Measurements from ENCODE around the gene ZEB1.
A peak's percentile ranks its signal among the peaks of the same experiment; 100 is the strongest.
"Not testable (repeated sequence)": the region's sequence is repeated elsewhere in the genome, so short reads cannot be mapped to it uniquely, and the experiment has no call there.

The ZEB1 gene

GRCh38 chr10:31549896-31550295, 230.9 kb downstream of the ZEB1 start:
- Histone ChIP-seq H3K27me3 (replicated peaks; ENCODE audit: control insufficient read depth, insufficient read depth, low read length) (no peaks in the 10 kb centered on the region), H3K36me3 (ENCODE audit: control insufficient read depth, insufficient read depth, low read length, severe bottlenecking) (no peaks in the 10 kb centered on the region), H3K4me1 (ENCODE audit: control insufficient read depth, insufficient read depth, low read length) (peaks cover 16% of the 10 kb centered on the region), H3K9me3 (ENCODE audit: control insufficient read depth, low read length) (peaks cover 3% of the 10 kb centered on the region), H3K9ac (ENCODE audit: low read length) (no peak overlapping the region), H3K4me3 (ENCODE audit: low read length) (no peak overlapping the region)
- DNase-seq (ENCODE audit: low read depth): peak; percentile 57

- DNase-seq (ENCODE audit: low read depth): peak; percentile 13
- no peak overlapping the region for H3K9ac ChIP-seq (ENCODE audit: low read length)
- H3K36me3 ChIP-seq (ENCODE audit: control insufficient read depth, insufficient read depth, low read length, severe bottlenecking): no peaks in the 10 kb centered on the region
- H3K9me3 ChIP-seq (ENCODE audit: control insufficient read depth, low read length): peaks cover 34% of the 10 kb centered on the region
- no peak overlapping the region for H3K4me3 ChIP-seq (ENCODE audit: low read length)
- H3K27me3 ChIP-seq (replicated peaks; ENCODE audit: control insufficient read depth, insufficient read depth, low read length): no peaks in the 10 kb centered on the region
- peaks cover 14% of the 10 kb centered on the region for H3K4me1 ChIP-seq (ENCODE audit: control insufficient read depth, insufficient read depth, low read length)
Measured at GRCh38 chr10:31554556-31554955, 235.5 kb downstream of the ZEB1 start.

GRCh38 chr10:31557854-31558253, 238.8 kb downstream of the ZEB1 start:
- Histone ChIP-seq H3K4me3 (ENCODE audit: low read length) (no peak overlapping the region), H3K36me3 (ENCODE audit: control insufficient read depth, insufficient read depth, low read length, severe bottlenecking) (no peaks in the 10 kb centered on the region), H3K27me3 (replicated peaks; ENCODE audit: control insufficient read depth, insufficient read depth, low read length) (no peaks in the 10 kb centered on the region), H3K4me1 (ENCODE audit: control insufficient read depth, insufficient read depth, low read length) (peaks cover 4% of the 10 kb centered on the region), H3K9me3 (ENCODE audit: control insufficient read depth, low read length) (peaks cover 51% of the 10 kb centered on the region), H3K9ac (ENCODE audit: low read length) (no peak overlapping the region)
- DNase-seq (ENCODE audit: low read depth): no peak

- H3K9me3 ChIP-seq (ENCODE audit: control insufficient read depth, low read length); H3K9ac ChIP-seq (ENCODE audit: low read length); H3K27me3 ChIP-seq (replicated peaks; ENCODE audit: control insufficient read depth, insufficient read depth, low read length); H3K4me1 ChIP-seq (ENCODE audit: control insufficient read depth, insufficient read depth, low read length); H3K4me3 ChIP-seq (ENCODE audit: low read length); H3K36me3 ChIP-seq (ENCODE audit: control insufficient read depth, insufficient read depth, low read length, severe bottlenecking); DNase-seq (ENCODE audit: low read depth): not testable (repeated sequence)
Measured at GRCh38 chr10:31568252-31568861, 249.3 kb downstream of the ZEB1 start.

GRCh38 chr10:31574577-31574976, 255.6 kb downstream of the ZEB1 start:
- DNase-seq (ENCODE audit: low read depth): no peak
- Histone ChIP-seq H3K4me3 (ENCODE audit: low read length) (no peak overlapping the region), H3K9ac (ENCODE audit: low read length) (no peak overlapping the region), H3K36me3 (ENCODE audit: control insufficient read depth, insufficient read depth, low read length, severe bottlenecking) (no peaks in the 10 kb centered on the region), H3K27me3 (replicated peaks; ENCODE audit: control insufficient read depth, insufficient read depth, low read length) (no peaks in the 10 kb centered on the region), H3K9me3 (ENCODE audit: control insufficient read depth, low read length) (peaks cover 15% of the 10 kb centered on the region), H3K4me1 (ENCODE audit: control insufficient read depth, insufficient read depth, low read length) (peaks cover 5% of the 10 kb centered on the region)

GRCh38 chr10:31578181-31578852, 259.3 kb downstream of the ZEB1 start:
- H3K36me3 ChIP-seq (ENCODE audit: control insufficient read depth, insufficient read depth, low read length, severe bottlenecking): no peaks in the 10 kb centered on the region
- DNase-seq (ENCODE audit: low read depth): no peak
- no peaks in the 10 kb centered on the region for H3K27me3 ChIP-seq (replicated peaks; ENCODE audit: control insufficient read depth, insufficient read depth, low read length)
- H3K9ac ChIP-seq (ENCODE audit: low read length): no peak overlapping the region
- H3K4me3 ChIP-seq (ENCODE audit: low read length): no peak overlapping the region
- peaks cover 6% of the 10 kb centered on the region for H3K9me3 ChIP-seq (ENCODE audit: control insufficient read depth, low read length)
- H3K4me1 ChIP-seq (ENCODE audit: control insufficient read depth, insufficient read depth, low read length): peaks cover 9% of the 10 kb centered on the region

- H3K4me3 ChIP-seq (ENCODE audit: low read length): no peak overlapping the region
- DNase-seq (ENCODE audit: low read depth): no peak
- H3K9me3 ChIP-seq (ENCODE audit: control insufficient read depth, low read length): peaks cover 6% of the 10 kb centered on the region
- peaks cover 11% of the 10 kb centered on the region for H3K4me1 ChIP-seq (ENCODE audit: control insufficient read depth, insufficient read depth, low read length)
- no peaks in the 10 kb centered on the region for H3K27me3 ChIP-seq (replicated peaks; ENCODE audit: control insufficient read depth, insufficient read depth, low read length)
- no peaks in the 10 kb centered on the region for H3K36me3 ChIP-seq (ENCODE audit: control insufficient read depth, insufficient read depth, low read length, severe bottlenecking)
- H3K9ac ChIP-seq (ENCODE audit: low read length): no peak overlapping the region
Measured at GRCh38 chr10:31578951-31579350, 259.9 kb downstream of the ZEB1 start.

Measured in adipocyte (in vitro differentiated cells).